HG03460 (cell line): ENCODE results near the gene FGB.
A peak's percentile ranks its signal among the peaks of the same experiment; 100 is the strongest.
"Not testable (repeated sequence)": the region's sequence is repeated elsewhere in the genome, so short reads cannot be mapped to it uniquely, and the experiment has no call there.

Experiments used
- ATAC-seq: cut with Tn5 transposase; IDR thresholded peaks from one replicate; pipeline ENCODE4 v1.9.1; 2021; ENCODE audit not compliant: unreplicated experiment

The FGB gene

DNA sequence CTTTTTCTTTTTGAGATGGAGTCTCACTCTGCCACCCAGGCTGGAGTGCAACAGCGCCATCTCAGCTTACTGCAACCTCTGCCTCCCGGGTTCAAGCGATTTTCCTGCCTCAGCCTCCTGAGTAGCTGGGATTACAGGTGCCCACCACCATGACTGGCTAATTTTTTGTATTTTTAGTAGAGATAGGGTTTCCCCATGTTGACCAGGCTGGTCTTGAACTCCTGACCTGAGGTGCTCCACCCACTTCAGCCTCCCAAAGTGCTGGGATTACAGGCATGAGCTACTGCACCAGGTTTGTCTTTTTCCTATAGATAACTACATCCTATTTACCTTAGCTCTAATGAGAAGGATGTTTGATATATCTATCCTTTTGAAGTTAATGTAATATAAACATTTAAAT, 31.5 kb downstream of the FGB start:
- not testable (repeated sequence) for ATAC-seq

DNA sequence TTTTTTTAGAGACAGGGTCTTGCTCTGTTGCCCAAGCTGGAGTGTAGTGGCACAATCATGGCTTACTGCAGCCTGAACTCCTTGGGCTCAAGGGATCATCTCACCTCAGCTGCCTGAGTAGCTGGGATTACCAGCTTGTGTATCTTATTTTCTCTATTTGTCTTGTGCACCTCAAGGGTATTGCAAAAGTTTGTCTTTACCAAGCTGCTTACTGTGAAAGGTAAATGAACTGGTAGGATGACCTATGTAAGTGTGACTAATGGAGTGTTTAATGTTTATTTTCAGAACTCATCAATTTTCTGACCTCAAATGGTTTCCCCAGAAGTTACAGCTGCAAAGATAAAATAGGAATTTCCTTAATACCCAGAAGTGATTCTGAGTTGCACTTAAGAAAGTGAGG, 33.0 kb downstream of the FGB start:
- no peak for ATAC-seq

DNA sequence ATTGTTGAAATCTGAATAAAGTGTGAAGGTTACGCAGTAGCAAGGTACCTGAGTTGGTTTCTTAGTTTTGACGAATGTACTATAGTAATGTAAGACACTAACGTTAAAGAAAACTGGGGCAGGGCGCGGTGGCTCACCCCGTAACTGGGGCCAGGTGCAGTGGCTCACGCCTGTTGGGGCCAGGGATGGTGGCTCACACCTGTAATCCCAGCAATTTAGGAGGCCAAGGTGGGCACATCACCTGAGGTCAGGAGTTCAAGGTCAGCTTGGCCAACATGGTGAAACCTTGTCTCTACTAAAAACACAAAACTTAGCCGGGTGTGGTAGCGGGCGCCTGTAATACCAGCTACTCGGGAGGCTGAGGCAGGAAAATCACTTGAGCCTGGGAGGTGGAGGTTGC, 34.5 kb downstream of the FGB start:
- ATAC-seq = not testable (repeated sequence)

DNA sequence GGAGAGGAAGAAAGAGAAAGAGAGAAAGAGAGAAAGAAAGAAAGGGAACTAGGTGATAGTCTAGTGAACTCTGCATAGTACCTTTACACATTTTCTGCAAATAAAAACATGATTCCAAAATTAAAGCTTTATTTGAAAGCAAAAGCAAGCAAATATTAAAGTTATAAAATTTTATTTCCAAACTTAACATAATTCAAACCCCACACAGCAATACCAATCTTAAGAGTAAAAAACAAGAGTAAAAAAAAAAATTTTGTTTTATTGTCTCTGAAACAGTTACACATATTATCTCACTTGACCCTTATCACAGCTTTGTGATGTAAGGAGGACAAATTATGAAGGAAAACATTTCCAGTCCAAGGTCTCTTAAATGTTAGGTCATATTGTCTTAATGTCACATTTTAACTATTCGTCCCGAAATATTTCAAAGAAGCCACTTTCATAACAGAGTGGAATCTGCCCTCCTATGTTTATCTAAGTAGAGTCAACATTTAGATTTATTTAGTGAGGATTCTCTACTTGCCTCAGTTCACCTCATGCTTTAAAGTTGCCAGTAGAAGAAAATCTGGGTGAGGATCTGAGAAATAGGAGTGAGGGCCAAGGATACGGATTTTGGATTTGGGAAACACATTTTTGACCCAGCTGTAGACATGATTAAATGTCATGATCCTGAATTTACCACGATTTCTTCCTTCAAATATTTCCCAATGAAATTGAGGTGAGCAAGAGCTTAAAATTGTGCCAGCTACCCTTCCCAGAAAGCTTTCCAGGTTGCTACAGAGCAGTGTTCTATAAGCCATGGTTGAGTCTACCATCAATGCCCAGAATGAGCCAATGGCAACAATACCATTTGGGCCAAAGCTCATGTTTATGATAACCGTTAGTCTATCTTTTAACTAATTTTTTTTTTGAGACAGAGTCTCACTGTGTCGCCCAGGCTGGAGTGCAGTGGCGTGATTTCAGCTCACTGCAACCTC, 35.3 kb downstream of the FGB start:
- ATAC-seq = no peak

DNA sequence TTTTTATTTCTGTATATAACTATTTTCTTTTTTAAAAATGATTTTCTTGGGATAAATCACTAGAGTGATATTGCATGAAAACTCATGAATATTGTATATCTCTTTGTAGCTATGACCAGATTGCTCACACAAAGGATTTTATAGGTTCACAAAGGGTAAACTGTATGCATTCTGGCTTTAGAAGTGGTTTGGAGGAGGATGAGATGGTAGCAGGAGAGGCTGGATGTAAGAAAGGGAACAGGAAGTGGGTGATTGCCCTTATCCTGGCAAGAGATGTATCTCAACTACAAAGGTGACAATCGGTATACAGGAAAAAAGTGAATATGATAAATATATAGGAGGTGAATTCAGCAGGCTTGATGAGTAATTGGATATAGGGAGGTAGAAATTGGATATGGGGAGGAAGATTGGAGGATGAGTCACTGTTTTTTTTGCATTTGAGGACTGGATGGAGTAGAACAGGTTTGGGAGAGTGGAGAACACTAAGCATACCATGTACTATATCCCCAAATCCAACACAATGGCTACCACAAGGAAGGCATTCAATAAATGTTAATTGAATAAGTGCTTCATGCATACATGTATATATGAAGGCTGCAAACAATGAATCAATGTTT, 39.7 kb downstream of the FGB start:
- no peak for ATAC-seq

DNA sequence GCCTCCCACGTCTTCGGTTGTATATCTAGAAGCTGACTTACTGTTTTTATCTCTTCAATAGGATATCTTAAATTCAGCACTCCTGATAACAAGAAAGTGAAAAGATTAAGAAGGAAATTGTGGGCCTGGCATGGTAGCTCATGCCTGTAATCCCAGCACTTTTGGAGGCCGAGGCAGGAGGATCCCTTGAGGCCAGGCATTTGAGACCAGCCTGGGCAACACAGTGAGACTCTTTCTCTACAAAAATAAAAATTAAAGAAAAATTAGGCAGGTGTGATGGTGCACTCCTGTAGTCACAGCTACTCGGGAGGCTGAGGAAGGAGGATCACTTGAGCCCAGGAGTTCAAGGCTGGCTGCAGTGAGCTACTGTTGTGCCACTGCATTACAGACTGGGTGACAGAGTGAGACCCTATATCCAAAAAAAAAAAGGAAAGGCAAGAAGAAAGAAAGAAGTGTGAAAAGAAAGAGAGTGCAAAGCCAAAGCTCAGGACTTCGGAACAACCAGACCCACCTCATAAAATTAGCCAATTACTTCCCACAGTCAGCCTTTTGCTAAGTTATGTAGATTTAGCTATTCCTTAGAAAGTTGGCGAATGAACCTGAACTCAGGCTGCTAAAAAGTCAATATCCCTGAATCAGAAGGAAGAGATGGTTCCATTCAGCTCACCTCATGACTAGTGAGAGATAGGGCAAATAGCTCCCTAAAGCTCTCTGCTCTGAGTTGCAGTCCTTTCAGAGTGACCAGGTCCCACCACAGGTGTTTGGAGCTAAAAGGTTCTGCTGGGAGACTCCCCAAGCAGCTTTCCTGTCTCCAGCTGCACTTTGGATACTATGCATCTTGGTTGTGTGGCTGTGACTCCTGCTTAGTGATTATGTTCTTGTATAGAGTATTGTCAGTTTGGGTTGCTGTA, 40.5 kb downstream of the FGB start:
- ATAC-seq = no peak

DNA sequence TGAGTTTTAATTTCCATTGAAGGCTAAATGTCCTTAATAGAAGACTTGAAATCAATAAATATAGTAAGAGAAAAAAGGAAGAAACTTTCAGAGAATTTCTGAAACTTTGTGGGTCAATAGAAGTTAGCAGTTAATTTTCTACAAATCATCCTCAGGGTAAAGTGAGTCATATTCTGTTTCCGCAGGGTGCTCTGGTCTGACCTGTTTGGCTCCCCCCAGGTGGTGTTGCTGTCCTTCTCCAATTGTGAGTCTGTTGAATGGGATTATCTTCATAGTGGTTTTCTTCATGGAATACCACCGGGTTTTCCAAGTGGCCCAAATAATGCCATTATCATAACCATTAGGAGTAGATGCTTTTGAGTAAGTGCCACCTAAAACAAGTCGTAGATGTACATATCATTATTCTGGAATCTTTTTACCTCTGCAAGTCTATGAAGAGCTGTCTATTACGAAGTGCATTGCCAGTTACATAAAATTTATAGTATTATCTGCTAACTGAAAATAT, 41.9 kb downstream of the FGB start:
- ATAC-seq = no peak

DNA sequence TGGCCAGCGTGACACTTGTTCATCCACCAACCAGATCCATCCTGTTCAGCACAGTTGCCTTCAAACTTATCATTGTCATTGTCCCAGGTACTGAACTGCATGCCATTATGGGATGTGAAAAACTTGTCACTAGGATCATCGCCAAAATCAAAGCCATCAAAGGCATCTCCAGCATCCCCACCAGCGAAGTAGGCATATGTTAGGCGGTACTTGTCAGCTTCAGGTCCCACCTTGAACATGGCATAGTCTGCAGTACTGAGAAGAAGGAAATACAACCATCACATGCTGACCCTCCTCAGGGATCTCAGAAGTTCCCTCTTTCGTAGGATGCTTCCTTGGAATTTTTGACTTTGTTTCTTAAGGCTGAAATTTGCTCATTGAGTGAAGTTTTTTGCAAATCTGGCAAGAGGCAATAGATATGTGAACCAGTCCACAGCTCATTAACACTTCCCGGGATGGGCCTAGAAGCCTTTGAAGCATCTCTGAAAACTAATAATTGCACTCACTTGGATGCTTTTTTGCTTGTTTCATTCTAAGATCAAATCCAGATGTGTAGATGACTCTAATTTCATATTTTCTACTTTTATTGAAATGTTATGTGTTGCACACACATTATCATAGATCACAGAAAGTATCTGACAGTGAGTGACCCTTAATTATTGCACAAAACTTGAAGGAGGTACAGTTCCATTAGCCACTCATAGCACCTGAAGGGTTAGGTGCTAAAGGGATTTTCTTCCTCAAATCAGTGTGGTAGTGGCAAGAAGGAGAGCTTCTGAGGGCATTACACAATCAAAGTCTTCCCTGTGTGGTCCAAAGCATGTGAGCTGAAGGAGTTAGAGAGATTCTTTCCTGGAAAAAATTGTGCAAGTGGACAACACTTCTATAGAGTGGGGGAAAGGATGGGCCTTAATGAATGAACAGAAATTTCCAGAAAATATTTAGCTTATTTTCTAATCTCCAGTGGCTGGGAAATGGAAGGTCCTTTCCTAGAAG, 44.2 kb downstream of the FGB start:
- no peak for ATAC-seq

DNA sequence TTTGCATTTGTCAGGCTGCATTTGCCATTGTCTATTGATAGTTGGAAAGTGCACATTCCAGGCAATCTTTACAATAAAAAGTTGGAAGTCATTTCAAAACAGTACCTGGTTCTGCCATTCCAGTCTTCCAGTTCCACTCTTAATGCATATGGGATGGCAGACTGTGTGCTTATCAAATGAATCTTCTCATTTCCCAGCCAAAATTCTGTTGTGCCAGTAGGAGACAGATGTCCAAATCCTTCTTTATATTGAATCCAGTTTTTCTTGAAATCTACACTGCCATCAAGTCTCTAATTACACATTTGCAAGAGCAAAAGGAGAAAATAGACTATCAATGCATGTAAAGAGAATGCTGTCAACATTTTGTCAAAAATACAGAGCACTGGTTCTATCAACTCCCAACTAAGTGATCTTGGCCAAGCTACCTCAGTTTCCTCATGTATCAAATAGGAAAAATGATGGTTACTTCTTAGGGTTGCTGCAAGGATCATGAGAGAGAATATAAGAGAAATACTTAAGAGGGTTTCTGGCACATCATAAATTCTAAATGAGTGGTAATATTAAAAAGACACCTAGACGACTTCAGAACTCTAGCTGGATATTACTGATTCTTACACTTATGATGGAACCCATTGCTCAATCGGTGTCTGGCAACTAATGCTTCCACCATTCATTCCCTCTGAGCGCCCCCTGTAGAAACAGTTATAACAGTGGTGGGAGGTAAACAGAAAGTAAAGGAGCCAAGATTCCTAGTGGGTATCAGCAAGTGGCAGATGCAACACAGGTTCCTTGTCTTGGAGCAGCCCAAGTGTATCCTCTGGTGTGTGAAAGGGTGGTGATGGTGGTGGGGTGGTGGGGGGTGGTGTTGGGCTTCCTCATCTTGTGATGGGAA, 45.8 kb downstream of the FGB start:
- no peak for ATAC-seq

DNA sequence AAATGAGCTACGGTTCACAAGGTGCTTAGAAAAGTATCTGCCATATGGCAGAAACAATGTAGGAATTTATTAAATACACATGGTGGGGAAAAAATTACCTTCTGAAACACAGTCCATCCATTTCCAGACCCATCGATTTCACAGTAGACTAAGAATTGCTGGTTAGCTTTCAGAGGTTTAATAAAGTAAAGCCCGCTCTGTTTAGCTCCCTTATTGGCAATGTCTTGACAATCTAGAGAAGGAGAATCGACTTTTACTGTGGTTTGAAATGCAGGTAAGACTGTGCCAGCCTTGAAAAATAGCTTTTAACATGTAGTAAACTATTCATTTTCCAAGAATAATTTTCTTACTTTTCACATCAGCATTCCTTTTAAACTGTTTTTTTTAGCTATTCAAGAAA, 46.7 kb downstream of the FGB start:
- no peak for ATAC-seq

DNA sequence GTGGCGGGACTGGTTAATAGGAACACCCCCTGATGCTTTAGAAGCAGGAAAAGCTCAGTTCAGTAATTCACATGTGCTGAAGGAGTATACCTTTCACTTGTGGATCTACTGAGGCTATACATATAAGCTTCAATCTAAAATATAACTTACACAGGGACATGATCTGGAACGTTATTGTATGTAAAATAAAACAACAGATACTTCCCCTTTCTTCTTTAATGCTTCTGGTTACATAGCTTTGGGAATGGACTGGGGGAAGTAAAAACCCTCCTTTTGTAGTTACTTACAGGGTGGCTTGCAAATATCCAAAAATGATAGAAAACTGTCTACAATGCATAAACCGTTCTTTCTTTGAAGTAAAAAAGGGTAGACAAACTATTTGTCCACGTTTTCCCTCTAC, 47.8 kb downstream of the FGB start:
- ATAC-seq = no peak

DNA sequence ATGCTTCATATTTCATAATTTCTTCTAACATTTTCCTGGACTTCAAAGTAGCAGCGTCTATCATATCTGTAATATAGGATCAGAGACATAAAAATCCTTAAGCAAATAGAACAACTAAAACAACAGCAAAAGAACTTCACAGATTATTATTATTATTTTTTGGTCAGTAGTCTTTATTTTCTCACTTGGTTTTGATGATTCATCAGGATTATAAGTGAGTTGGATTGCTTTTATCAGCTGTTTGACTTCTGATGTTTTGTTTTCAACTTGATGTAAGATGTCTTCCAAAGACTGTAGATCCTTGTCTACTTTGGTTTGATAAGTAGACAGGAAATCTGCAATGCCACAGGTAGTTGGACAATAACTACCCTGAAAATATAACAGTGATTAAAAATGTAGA, 49.0 kb downstream of the FGB start:
- no peak for ATAC-seq

DNA sequence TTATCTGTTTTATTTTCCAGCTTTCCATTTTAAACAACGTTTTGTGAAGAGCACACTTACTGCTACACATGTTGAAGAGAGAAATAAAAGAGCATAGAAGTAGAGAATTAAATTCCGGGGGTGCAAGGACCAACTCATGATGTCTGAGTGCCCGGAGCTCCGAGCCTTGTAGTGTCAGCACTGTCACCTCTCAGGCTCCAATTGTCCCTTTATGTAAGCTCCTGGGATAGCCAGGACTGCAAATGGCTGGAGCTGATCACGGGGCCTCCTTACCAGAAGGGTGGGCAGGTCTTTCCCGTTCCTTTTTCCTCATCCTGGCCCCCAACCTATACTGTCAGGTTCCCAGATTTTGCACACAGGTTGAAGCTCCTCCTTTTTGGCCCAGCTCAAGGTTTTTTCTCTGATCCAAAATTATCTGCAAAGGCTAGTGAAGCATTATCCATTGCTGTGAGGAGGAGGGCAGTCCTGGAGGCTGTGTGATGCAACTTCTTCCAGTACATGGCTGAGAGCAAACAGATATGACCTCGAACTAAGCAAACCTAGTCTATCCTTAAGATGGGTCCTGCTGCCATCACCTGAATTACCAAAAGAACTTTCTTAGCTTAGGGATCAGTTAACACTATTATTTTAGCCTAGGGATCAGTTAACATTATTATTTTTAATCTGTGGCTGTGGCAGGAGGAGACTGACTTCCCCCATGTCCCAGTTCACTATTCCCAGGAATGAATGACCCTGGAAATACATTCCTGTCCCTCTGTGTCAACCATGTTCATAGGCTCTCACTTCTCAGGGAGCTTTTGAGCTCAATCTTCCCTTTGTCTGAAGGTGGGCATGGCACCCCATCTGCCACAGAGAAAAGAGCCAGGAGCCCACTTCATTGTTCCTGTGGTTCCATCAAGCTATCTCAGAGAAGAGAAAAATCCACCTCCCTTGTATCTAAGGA, 49.9 kb downstream of the FGB start, which contains the start of gene FGG:
Gene FGG (minus strand): TSS at position 185 of the 943 bp plus-strand sequence. CDS start 47 bp downstream, at position 138.
- ATAC-seq = no peak

DNA sequence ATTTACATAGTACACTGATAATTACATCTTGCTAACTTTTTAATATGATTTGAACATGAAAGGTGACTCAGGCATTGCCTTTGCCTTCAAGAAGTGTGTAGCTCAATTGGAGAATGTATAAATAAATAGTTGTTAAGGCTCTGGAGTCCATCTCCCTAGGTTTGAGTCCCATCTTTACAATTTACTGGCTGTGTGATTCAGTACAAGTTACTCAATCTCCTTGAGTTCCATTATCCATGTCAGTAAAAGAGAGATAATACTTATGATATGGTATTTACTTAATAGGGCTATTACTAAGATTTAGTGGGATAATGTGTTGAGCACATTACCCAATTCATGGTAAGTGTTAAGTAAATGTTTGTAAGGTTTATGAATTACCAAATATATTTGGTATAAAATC, 51.5 kb downstream of the FGB start:
- no peak for ATAC-seq

DNA sequence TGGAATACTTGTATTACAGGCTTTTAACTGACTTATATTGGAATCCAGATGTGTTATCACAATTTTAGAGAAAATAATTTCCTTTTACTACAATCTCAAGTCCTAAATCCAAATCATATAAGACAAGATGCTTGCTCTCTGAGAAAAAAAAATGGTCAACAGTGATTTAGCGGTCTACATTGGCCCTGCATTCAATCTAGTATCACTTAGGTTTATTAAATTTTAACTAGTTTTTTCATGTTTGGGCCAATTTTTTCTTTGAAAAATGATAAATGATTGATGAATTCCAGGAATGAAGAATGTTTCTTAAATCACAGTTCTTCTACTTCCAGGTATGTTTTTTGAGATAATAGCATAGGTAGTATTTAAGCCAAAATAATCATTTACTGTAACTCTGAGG, 52.4 kb downstream of the FGB start:
- ATAC-seq = no peak

DNA sequence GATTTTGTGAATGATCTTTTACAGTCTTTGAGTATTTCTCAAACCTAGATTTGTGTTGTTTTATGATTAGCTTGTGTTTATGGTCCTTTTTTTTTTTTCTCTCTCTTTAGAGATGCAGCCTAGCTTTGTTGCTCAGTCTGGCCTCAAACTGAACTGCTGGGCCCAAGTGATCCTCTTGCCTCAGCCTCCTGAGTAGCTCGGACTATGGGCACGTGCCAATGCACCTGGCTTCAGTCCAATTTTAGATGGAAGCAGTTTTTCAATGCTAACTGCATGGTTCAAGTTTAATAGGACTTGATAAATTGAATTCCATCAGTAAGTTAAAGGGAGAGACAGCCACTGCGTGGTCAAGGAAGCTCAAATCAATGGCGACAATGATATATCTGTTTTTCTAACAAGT, 53.5 kb downstream of the FGB start:
- no peak for ATAC-seq

DNA sequence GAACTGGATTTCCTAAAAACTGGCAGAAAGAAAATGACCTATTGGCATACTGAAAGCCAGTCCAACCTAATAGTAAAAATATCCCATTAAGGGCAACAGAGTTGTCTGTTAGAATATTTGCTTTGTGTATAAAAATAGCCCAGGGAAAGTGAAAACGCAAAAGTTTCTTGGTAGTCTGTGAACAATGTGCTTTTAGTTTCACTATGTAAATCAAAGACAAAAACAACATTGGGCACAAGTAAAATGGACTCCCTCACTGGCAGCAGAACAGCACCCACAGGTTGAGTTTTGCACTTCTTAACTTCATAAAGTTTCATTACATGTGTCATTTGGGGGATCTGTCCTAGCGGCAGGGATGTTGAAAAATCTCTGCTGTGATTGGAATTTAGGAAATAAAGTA, 53.9 kb downstream of the FGB start:
- ATAC-seq = peak; percentile 93

DNA sequence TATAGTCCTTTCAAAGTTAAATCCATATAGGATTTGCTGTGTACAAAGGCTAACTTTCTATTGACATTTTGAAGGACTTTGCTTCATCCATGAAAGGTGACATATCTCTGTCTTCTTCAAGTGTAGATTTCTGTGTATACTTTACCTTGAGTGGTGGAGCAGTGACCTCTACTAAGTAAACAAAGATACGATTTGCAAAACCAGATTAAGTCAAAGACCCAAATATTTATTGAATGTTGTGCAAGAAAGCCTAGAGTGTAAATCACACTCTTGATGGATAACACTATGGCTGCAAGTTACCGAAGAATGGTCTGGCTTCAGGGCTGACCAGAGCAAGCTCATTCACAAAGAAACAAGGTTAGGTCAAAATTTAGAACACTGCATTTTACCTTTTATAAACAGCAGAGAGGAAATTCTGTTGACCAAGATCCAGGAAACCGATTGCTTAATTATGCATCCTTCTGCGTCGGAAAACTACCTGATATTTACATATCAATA, 55.1 kb downstream of the FGB start:
- no peak for ATAC-seq
